DOHH2 (cell line): ENCODE measurements around the gene SNIP1.
A peak's percentile ranks its signal among the peaks of the same experiment; 100 is the strongest.

Source experiments
- H3F3A ChIP-seq: fragments of 200-600 bp; sonication (generic), shearing (Covaris generic); 2 replicates; pipeline ENCODE4 v1.6.0; 2016; ENCODE audit warnings: antibody characterized with exemption, mild to moderate bottlenecking; ENCODE audit not compliant: control insufficient read depth, insufficient read depth
- H3K27ac ChIP-seq: fragments of 200-600 bp; sonication (generic); 2 replicates; pipeline ENCODE4 v1.5.1; 2014; ENCODE audit warnings: low read depth, mild to moderate bottlenecking, low read length, moderate library complexity
- H3K27me3 ChIP-seq: fragments of 200-600 bp; sonication (generic); 2 replicates; pipeline ENCODE4 v1.6.1; 2014; ENCODE audit warnings: mild to moderate bottlenecking, low read length, mixed read lengths; ENCODE audit not compliant: control insufficient read depth
- H3K36me3 ChIP-seq: fragments of 200-600 bp; sonication (generic); 2 replicates; pipeline ENCODE4 v1.6.1; 2014; ENCODE audit warnings: mild to moderate bottlenecking, low read length, moderate library complexity, mixed read lengths; ENCODE audit not compliant: control insufficient read depth
- H3K4me1 ChIP-seq: fragments of 200-600 bp; sonication (generic); 2 replicates; pipeline ENCODE4 v1.6.1; 2014; ENCODE audit warnings: mild to moderate bottlenecking, low read length, mixed read lengths; ENCODE audit not compliant: control insufficient read depth
- H3K4me2 ChIP-seq: fragments of 200-600 bp; sonication (generic); 2 replicates; pipeline ENCODE4 v1.6.0; 2014; ENCODE audit warnings: mild to moderate bottlenecking, low read length, moderate library complexity
- H3K4me3 ChIP-seq: fragments of 200-600 bp; sonication (generic); 2 replicates; pipeline ENCODE4 v1.5.1; 2014; ENCODE audit warnings: mild to moderate bottlenecking, low read length, mixed read lengths
- H3K79me2 ChIP-seq: fragments of 200-600 bp; sonication (generic); 2 replicates; pipeline ENCODE4 v1.6.1; 2014; ENCODE audit warnings: mild to moderate bottlenecking, low read length, mixed read lengths; ENCODE audit not compliant: control insufficient read depth
- H3K9me2 ChIP-seq: fragments of 200-600 bp; sonication (generic); replicated peaks from 2 replicates; pipeline ENCODE4 v1.6.1; 2014; ENCODE audit warnings: mild to moderate bottlenecking, low read length, mixed read lengths; ENCODE audit not compliant: control insufficient read depth
- H3K9me3 ChIP-seq: fragments of 200-600 bp; sonication (generic); 2 replicates; pipeline ENCODE4 v1.6.1; 2014; ENCODE audit warnings: antibody characterized with exemption, low read length, mixed read lengths; ENCODE audit not compliant: control insufficient read depth, insufficient read depth
- H4K20me1 ChIP-seq: fragments of 200-600 bp; sonication (generic); 2 replicates; pipeline ENCODE4 v1.6.0; 2014; ENCODE audit warnings: low read depth, mild to moderate bottlenecking, antibody characterized with exemption, low read length, moderate library complexity; ENCODE audit not compliant: control insufficient read depth, insufficient read depth
- CTCF ChIP-seq: fragments of 200-600 bp; sonication (generic); IDR thresholded peaks from one replicate; pipeline ENCODE4 v1.5.1; 2014; ENCODE audit warnings: antibody characterized with exemption, mild to moderate bottlenecking, low read depth, low read length; ENCODE audit not compliant: poor library complexity, severe bottlenecking
- EZH2phosphoT487 ChIP-seq: fragments of 200-600 bp; sonication (generic); IDR thresholded peaks from 2 replicates; pipeline ENCODE4 v1.6.1; 2017; ENCODE audit warnings: borderline replicate concordance, mild to moderate bottlenecking, antibody characterized with exemption, low read length, moderate library complexity, mixed read lengths

SNIP1 gene

GRCh38 chr1:37486680-37487618 lies 67.1 kb downstream of the SNIP1 start:
- Histone ChIP-seq H3K79me2 (no peaks in the 10 kb centered on the region), H3K4me3 (no peak overlapping the region), H3K4me2 (peak overlapping the region; percentile 1; the same call in 1 of the 2 replicates), H3K4me1 (peaks cover 15% of the 10 kb centered on the region), H3K9me3 (no peaks in the 10 kb centered on the region), H4K20me1 (0 out of 2 replicates have a peak, but pooled peaks cover 4% of the 10 kb centered on the region), H3F3A (peaks cover 4% of the 10 kb centered on the region), H3K36me3 (peaks cover 41% of the 10 kb centered on the region), H3K27ac (peak overlapping the region; percentile 9; the same call in 1 of the 2 replicates), H3K9me2 (no peaks in the 10 kb centered on the region), H3K27me3 (no peaks in the 10 kb centered on the region)
- TF ChIP-seq CTCF (peak; percentile 98), EZH2phosphoT487 (no peak)

- Histone ChIP-seq H4K20me1 (0 out of 2 replicates have a peak, but pooled peaks cover 4% of the 10 kb centered on the region), H3K9me3 (no peaks in the 10 kb centered on the region), H3K4me3 (no peak overlapping the region), H3F3A (peaks cover 4% of the 10 kb centered on the region), H3K9me2 (no peaks in the 10 kb centered on the region), H3K27ac (peak overlapping the region; percentile 9; the same call in 1 of the 2 replicates), H3K27me3 (no peaks in the 10 kb centered on the region), H3K4me1 (peaks cover 15% of the 10 kb centered on the region), H3K36me3 (peaks cover 46% of the 10 kb centered on the region), H3K4me2 (peak overlapping the region; percentile 1; the same call in 1 of the 2 replicates), H3K79me2 (no peaks in the 10 kb centered on the region; the same call in 1 of the 2 replicates)
- TF ChIP-seq EZH2phosphoT487: no peak
- no peak for TF ChIP-seq CTCF
These were observed 68.0 kb downstream of the SNIP1 start for GRCh38 chr1:37485902-37486679.
